NOMO-1 (cell line): ENCODE results near the gene MAP2K7.
"Not testable (repeated sequence)": the region's sequence is repeated elsewhere in the genome, so short reads cannot be mapped to it uniquely, and the experiment has no call there.

ENCODE experiments used
- DNase-seq, 2 experiments: peaks; one replicate each; lab custom pipeline; 2025; ENCODE audit not compliant: unreplicated experiment in 2 of 2; lab: John Stamatoyannopoulos, UW

The MAP2K7 gene

GRCh38 chr19:7881910-7882309, 21.8 kb upstream of the MAP2K7 start:
- no peak for DNase-seq

- DNase-seq, result no peak
Observed at GRCh38 chr19:7883105-7883504, 20.6 kb upstream of the MAP2K7 start.

- DNase-seq, result no peak
Observed at GRCh38 chr19:7883796-7884570, 19.7 kb upstream of the MAP2K7 start.

GRCh38 chr19:7885818-7886217, 17.9 kb upstream of the MAP2K7 start:
- no peak for DNase-seq

- no peak for DNase-seq
Observed at GRCh38 chr19:7887408-7888144, 16.1 kb upstream of the MAP2K7 start.

GRCh38 chr19:7888145-7888825, 15.4 kb upstream of the MAP2K7 start, which contains the start of gene LRRC8E:
LRRC8E (plus strand) TSS chr19:7888510; CDS start chr19:7895604, 7,094 bp downstream.
- DNase-seq, result peak; percentile 24 to 26

- DNase-seq, result no peak
Observed at GRCh38 chr19:7888826-7889217, 14.9 kb upstream of the MAP2K7 start.

GRCh38 chr19:7893362-7894101, 10.1 kb upstream of the MAP2K7 start:
- DNase-seq, result not testable (repeated sequence)

GRCh38 chr19:7894612-7895309, 8.9 kb upstream of the MAP2K7 start:
- no peak for DNase-seq

GRCh38 chr19:7895565-7895964, 8.1 kb upstream of the MAP2K7 start:
- DNase-seq, result no peak

- no peak for DNase-seq
Observed at GRCh38 chr19:7897292-7897691, 6.4 kb upstream of the MAP2K7 start.

- no peak for DNase-seq
Observed at GRCh38 chr19:7898967-7899366, 4.7 kb upstream of the MAP2K7 start.

GRCh38 chr19:7899751-7900378, 3.8 kb upstream of the MAP2K7 start:
- no peak for DNase-seq

- DNase-seq, result no peak
Observed at GRCh38 chr19:7900401-7900870, 3.2 kb upstream of the MAP2K7 start.

GRCh38 chr19:7900931-7901330, 2.7 kb upstream of the MAP2K7 start:
- DNase-seq, result no peak

- DNase-seq, result no peak
Observed at GRCh38 chr19:7901337-7901736, 2.3 kb upstream of the MAP2K7 start.

- DNase-seq, result no peak
Observed at GRCh38 chr19:7902796-7903243, 857 bp upstream of the MAP2K7 start.

- no peak for DNase-seq
Observed at GRCh38 chr19:7904074-7905020, 670 bp downstream of the MAP2K7 start.
